RWPE1 (cell line): ENCODE results near the gene PPP3CA.
A peak's percentile ranks its signal among the peaks of the same experiment; 100 is the strongest.

ENCODE experiments used
- CTCF ChIA-PET: fragments of 350-600 bp; sonication (Branson Sonifier 250); formaldehyde crosslinking; extraction: SDS; loops from one replicate; lab custom pipeline; 2021; lab: Yijun Ruan, JAX
- POLR2A ChIA-PET: fragments of 400-600 bp; formaldehyde crosslinking; extraction: SDS; loops from one replicate; lab custom pipeline; 2020; ENCODE audit warnings: antibody characterized with exemption; ENCODE audit not compliant: low non-redundant PET; lab: Yijun Ruan, JAX
- DNase-seq: peaks from one replicate; pipeline ENCODE4 v3.0.0; 2012; ENCODE audit warnings: low spot score
- H3K27ac ChIP-seq: fragments of 450-650 bp; 2 replicates; pipeline ENCODE4 v1.5.1; 2017
- CTCF ChIP-seq: fragments of 450-650 bp; conservative IDR thresholded peaks from 2 replicates; pipeline ENCODE4 v1.5.1; 2017; ENCODE audit warnings: low read depth, mild to moderate bottlenecking

Gene PPP3CA

GRCh38 chr4:101232074-101232776 is 115.1 kb downstream of the PPP3CA start:
- peak; percentile 44 for DNase-seq
- no peak for TF ChIP-seq CTCF
- ChIA-PET CTCF (no interaction called here), POLR2A (no interaction called here)
- H3K27ac ChIP-seq, result no peak overlapping the region

GRCh38 chr4:101230801-101231426 is 116.4 kb downstream of the PPP3CA start:
- ChIA-PET POLR2A (no interaction called here), CTCF (interaction anchor here (0.7 kb wide), 2 partner anchors 10 to 63 kb away, joined by 3 to 6 read pairs; no protein-coding TSS in a partner anchor)
- no peak for DNase-seq
- no peak overlapping the region for H3K27ac ChIP-seq
- no peak for TF ChIP-seq CTCF

GRCh38 chr4:101229116-101229515 is 118.2 kb downstream of the PPP3CA start:
- no peak for TF ChIP-seq CTCF
- DNase-seq, result no peak
- ChIA-PET POLR2A (no interaction called here), CTCF (no interaction called here)
- H3K27ac ChIP-seq, result no peak overlapping the region

- TF ChIP-seq CTCF, result no peak
Measured at GRCh38 chr4:101227715-101228114, 119.6 kb downstream of the PPP3CA start.

GRCh38 chr4:101224358-101225218 is 122.7 kb downstream of the PPP3CA start:
- TF ChIP-seq CTCF, result no peak
- CTCF ChIA-PET, result no interaction called here
- no peak overlapping the region for H3K27ac ChIP-seq
- DNase-seq, result no peak
- POLR2A ChIA-PET, result interaction anchor here (0.5 kb wide), 1 partner anchor 367 kb away, joined by 3 read pairs; no protein-coding TSS in a partner anchor

More at GRCh38 chr4:101227715-101228114, 119.6 kb downstream of the PPP3CA start:
- no peak for DNase-seq
- CTCF ChIA-PET, result interaction anchor here (0.6 kb wide), 1 partner anchor 21 kb away, joined by 4 read pairs; no protein-coding TSS in a partner anchor
- POLR2A ChIA-PET, result no interaction called here
- H3K27ac ChIP-seq, result no peak overlapping the region

- DNase-seq, result no peak
- ChIA-PET POLR2A (no interaction called here), CTCF (interaction anchor here (0.5 to 0.7 kb wide), 2 partner anchors 346 to 922 kb away, joined by 3 to 4 read pairs; no protein-coding TSS in a partner anchor)
- H3K27ac ChIP-seq, result no peak overlapping the region
- TF ChIP-seq CTCF, result no peak
Measured at GRCh38 chr4:101222156-101222845, 125.0 kb downstream of the PPP3CA start.
